C4-2B (cell line): ENCODE data around the gene SCFD2.

ENCODE experiments used
- CTCF ChIP-seq: fragments of 450-650 bp; conservative IDR thresholded peaks from 2 replicates; pipeline ENCODE4 v1.5.1; 2017; ENCODE audit warnings: mild to moderate bottlenecking
- ZFX ChIP-seq: fragments of 450-650 bp; IDR thresholded peaks from 2 replicates; pipeline ENCODE4 v1.6.1; 2017

- no peak for TF ChIP-seq CTCF
- TF ChIP-seq ZFX = no peak
These were observed 513.1 kb downstream of the SCFD2 start for GRCh38 chr4:52852711-52853110.
